HL-60 (cell line): Measurements from ENCODE around the gene MARCHF10.

Experiments used
- CTCF ChIP-seq: IDR thresholded peaks from one replicate; pipeline ENCODE4 v1.5.1; 2011; ENCODE audit warnings: low read length, control low read depth, inconsistent platforms; ENCODE audit not compliant: insufficient read depth
- GABPA ChIP-seq: IDR thresholded peaks from 2 replicates; pipeline ENCODE4 v1.6.1; 2012; ENCODE audit warnings: low read depth
- POLR2AphosphoS5 ChIP-seq: IDR thresholded peaks from 2 replicates; pipeline ENCODE4 v1.6.1; 2012; ENCODE audit warnings: low read depth

- TF ChIP-seq CTCF (no peak), POLR2AphosphoS5 (no peak), GABPA (no peak)
Measured at GRCh38 chr17:62674363-62674739, 133.8 kb downstream of the MARCHF10 start.
